ENCODE measurements around the gene AADACL2. TPM values are rescaled to one million over a fixed set of nuclear protein-coding genes. Genes with fewer than 3 reads are reported as not detected.

Gene AADACL2
- total and polyA plus RNA-seq, 9 of the 15 experiments (the other 6 are each of a cell fraction or from before 2014, with no cell fraction given) = not detected

DNA sequence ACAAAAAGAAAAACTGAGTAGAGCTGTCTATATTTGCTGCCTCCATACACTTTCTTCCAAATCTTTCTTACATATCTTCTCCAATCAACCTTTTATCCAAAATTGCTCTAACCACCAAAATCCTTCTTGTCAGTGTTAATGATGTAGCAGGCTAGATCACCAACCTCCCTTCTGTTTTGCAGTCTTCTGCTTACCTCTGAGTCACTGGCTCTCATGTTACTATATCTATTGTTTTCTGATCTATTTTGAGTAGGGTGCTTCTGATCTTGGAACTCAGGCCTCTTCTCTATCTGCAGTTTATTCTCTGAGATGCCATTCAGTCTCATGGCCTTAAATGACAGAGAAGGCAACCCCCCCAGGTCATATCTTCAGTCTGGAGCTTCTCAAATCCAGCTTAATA lies 53.9 kb downstream of the AADACL2 start:
- TF ChIP-seq ZNF644 (tag; IDR thresholded peaks at IDR 0.05; ENCODE audit: low read depth) = no peak
- no peak for TF ChIP-seq HDAC1 (IDR thresholded peaks at IDR 0.05)
- no peak for TF ChIP-seq TRIM24 (IDR thresholded peaks at IDR 0.05)
- TF ChIP-seq KLF10 (CRISPR knock-in tag; IDR thresholded peaks at IDR 0.05) = no peak
- TF ChIP-seq RBM39 (optimal IDR thresholded peaks at IDR 0.05; ENCODE audit: low read depth, low read length) = no peak
- TF ChIP-seq SNRNP70 (optimal IDR thresholded peaks at IDR 0.05; ENCODE audit: low read depth, low read length) = no peak
- TF ChIP-seq EP300 (IDR thresholded peaks at IDR 0.05; ENCODE audit: low read length) = no peak
- no peak for TF ChIP-seq GATA2 (CRISPR knock-in tag; IDR thresholded peaks at IDR 0.05)
- TF ChIP-seq, protein P1, sequence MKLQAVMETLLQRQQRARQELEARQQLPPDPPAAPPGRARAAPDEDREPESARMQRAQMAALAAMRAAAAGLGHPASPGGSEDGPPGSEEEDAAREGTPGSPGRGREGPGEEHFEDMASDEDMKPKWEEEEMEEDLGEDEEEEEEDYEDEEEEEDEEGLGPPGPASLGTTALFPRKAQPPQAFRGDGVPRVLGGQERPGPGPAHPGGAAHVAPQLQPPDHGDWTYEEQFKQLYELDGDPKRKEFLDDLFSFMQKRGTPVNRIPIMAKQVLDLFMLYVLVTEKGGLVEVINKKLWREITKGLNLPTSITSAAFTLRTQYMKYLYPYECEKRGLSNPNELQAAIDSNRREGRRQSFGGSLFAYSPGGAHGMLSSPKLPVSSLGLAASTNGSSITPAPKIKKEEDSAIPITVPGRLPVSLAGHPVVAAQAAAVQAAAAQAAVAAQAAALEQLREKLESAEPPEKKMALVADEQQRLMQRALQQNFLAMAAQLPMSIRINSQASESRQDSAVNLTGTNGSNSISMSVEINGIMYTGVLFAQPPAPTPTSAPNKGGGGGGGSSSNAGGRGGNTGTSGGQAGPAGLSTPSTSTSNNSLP (IDR thresholded peaks at IDR 0.05; ENCODE audit: borderline replicate concordance, low read depth, low read length) = no peak
- no peak for TF ChIP-seq MCM2 (IDR thresholded peaks at IDR 0.05; ENCODE audit: low read depth)
- no peak for TF ChIP-seq ZNF282 (CRISPR knock-in tag; IDR thresholded peaks at IDR 0.05)
- no peak for TF ChIP-seq WHSC1 (IDR thresholded peaks at IDR 0.05; ENCODE audit: low read length)
- TF ChIP-seq, protein P2, sequence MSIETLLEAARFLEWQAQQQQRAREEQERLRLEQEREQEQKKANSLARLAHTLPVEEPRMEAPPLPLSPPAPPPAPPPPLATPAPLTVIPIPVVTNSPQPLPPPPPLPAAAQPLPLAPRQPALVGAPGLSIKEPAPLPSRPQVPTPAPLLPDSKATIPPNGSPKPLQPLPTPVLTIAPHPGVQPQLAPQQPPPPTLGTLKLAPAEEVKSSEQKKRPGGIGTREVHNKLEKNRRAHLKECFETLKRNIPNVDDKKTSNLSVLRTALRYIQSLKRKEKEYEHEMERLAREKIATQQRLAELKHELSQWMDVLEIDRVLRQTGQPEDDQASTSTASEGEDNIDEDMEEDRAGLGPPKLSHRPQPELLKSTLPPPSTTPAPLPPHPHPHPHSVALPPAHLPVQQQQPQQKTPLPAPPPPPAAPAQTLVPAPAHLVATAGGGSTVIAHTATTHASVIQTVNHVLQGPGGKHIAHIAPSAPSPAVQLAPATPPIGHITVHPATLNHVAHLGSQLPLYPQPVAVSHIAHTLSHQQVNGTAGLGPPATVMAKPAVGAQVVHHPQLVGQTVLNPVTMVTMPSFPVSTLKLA (conservative IDR thresholded peaks at IDR 0.05) = no peak
- TF ChIP-seq ZNF197 (CRISPR knock-in tag; IDR thresholded peaks at IDR 0.05; ENCODE audit: low read depth) = no peak
- no peak for TF ChIP-seq POLR2AphosphoS2 (IDR thresholded peaks at IDR 0.05; ENCODE audit: low read length)
- TF ChIP-seq PHF8 (IDR thresholded peaks at IDR 0.05; ENCODE audit: borderline replicate concordance, low read length) = no peak
- TF ChIP-seq, protein P3, sequence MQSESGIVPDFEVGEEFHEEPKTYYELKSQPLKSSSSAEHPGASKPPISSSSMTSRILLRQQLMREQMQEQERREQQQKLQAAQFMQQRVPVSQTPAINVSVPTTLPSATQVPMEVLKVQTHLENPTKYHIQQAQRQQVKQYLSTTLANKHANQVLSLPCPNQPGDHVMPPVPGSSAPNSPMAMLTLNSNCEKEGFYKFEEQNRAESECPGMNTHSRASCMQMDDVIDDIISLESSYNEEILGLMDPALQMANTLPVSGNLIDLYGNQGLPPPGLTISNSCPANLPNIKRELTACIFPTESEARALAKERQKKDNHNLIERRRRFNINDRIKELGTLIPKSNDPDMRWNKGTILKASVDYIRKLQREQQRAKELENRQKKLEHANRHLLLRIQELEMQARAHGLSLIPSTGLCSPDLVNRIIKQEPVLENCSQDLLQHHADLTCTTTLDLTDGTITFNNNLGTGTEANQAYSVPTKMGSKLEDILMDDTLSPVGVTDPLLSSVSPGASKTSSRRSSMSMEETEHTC (IDR thresholded peaks at IDR 0.05) = no peak
- ChIA-PET POLR2A (no interaction called here), CTCF (ENCODE audit: low intra/inter-chr PET ratio) (no interaction called here)
- Histone ChIP-seq H3K27ac (ENCODE audit: extremely low read depth, low read depth, low read length) (no peak overlapping the region), H4K20me1 (replicated peaks; ENCODE audit: control insufficient read depth, insufficient read depth, low read length) (no peaks in the 10 kb centered on the region), H3K4me1 (replicated peaks in 1 of 2; ENCODE audit: control insufficient read depth in 2 of 2, insufficient read depth in 2 of 2, low read length in 2 of 2) (peaks cover 0 to 5% of the 10 kb centered on the region in 2 experiments; a peak in 1 of 5 replicates), H3K9me1 (ENCODE audit: control insufficient read depth, insufficient read depth, low read length) (no peaks in the 10 kb centered on the region), H3K9ac (ENCODE audit: insufficient read depth in 1 of 2, low read depth in 2 of 2, low read length in 2 of 2) (no peak overlapping the region), H3K4me2 (ENCODE audit: insufficient read depth, low read length) (no peak overlapping the region), H3K36me3 (ENCODE audit: control insufficient read depth, insufficient read depth, low read length) (no peaks in the 10 kb centered on the region), H3K27me3 (ENCODE audit: control insufficient read depth in 2 of 2, insufficient read depth in 2 of 2, low read length in 2 of 2) (no peaks in the 10 kb centered on the region), H3K4me3 (no peak overlapping the region), H3K79me2 (ENCODE audit: control insufficient read depth, insufficient read depth, low read length) (no peaks in the 10 kb centered on the region), H2AFZ (ENCODE audit: low read depth, low read length) (no peak overlapping the region; the same call in 1 of the 2 replicates), H3K9me3 (replicated peaks; ENCODE audit: control insufficient read depth, insufficient read depth, low read depth, low read length) (peaks cover 2% of the 10 kb centered on the region; the same call in 1 of the 2 replicates)
- BruUV-seq (replicated peaks) = no TSS peak
- DNase-seq (ENCODE audit: extremely low read depth in 1 of 4, low spot score in 3 of 4) = no peak
- in situ Hi-C loops (cut with MboI) = no loop called here
- ATAC-seq = no peak
- intact Hi-C loops (cut with micrococcal nuclease) = no loop called here
- FAIRE-seq = no peak
